T-helper 2 cell treated with Interferon-gamma antibody and Interleukin-4, amounts not matched to agents 100 ng/mL and 5 ng/mL, for 36 hours (primary cell): ENCODE results near the gene RMDN2. TPM values are rescaled to one million over a fixed set of nuclear protein-coding genes. Genes with fewer than 3 reads are reported as not detected.

Experiments
- intact Hi-C: fragments of 100-400 bp; cut with micrococcal nuclease; formaldehyde crosslinking; loops from one replicate; pipeline ENCODE4 v1.15.1; 2023
- total RNA-seq: library from RNA; stranded (reverse); gene quantifications from 2 replicates; pipeline ENCODE4 v1.2.3, GENCODE V29; 2022

Gene RMDN2
- total RNA-seq, 1 donor from 2014 or later = 1.1 TPM

DNA sequence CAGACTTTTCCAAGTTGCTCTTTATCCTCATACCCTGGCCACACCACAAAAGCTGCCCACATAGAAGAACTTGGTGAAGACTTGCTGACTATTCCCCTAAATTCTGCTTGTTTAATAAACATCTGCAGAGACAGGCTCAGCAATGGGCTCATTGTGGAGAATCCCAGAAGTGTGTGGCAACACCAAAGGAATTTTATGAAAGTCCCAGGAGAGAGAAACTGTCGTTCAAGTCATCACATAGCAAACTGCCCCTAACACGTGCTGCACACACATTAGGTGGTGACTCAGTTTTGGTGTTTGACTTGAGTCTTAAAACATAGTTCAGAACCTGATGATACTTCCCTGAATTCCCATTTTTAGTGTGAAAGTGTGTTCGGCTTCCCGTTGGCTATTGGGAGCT, 112.2 kb downstream of the RMDN2 start:
- intact Hi-C loops = no loop called here

DNA sequence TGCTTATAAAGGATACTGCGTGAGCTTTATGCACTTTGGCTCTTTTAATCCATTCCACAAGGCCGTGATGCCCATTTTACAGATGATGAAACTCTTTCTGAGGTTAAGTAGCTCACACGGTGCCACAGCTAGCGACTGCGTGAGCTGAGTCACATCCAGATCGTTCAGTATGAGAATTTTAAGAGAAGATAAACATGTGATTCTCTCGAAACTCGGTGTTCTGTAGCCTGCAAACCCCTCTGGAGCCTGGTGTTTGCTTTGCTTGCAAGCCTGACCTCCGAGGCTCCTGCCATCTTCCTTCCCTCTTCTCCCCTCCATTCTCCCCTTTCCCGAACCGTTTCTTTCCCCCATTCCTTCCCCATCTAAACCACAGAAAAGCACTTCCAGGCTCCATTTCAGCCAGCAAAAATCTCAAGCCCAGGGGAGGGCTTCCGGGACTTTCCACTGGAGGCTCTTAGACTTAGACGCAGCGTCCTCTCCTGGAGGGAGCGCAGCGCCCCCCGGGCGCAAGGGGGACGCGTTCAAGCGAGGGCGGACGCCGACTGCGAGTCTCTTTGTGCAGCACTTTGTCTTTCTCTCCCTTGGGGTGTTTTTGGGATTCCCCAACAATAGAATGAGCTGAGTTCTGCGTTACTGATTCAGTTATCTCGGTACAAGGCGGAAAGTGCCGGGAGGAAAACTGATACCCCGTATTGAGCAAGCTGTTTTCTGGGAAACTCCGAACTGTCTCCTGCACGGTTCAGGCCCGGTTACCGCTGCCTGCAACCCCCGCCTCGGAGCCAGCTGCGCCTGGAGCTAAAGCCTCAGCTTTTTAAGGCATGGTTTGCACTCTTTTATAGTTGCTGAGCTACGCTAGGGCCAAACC, 112.9 kb downstream of the RMDN2 start:
- intact Hi-C loops = no loop called here

GRCh38 chr2:38038682-38039081, 113.6 kb downstream of the RMDN2 start:
- intact Hi-C loops = no loop called here

GRCh38 chr2:38039121-38039910, 114.2 kb downstream of the RMDN2 start:
- intact Hi-C loops = no loop called here

- intact Hi-C loops = no loop called here
These were observed 120.7 kb downstream of the RMDN2 start for GRCh38 chr2:38045811-38046210.

- intact Hi-C loops = no loop called here
These were observed 131.1 kb downstream of the RMDN2 start for GRCh38 chr2:38056216-38056615.

DNA sequence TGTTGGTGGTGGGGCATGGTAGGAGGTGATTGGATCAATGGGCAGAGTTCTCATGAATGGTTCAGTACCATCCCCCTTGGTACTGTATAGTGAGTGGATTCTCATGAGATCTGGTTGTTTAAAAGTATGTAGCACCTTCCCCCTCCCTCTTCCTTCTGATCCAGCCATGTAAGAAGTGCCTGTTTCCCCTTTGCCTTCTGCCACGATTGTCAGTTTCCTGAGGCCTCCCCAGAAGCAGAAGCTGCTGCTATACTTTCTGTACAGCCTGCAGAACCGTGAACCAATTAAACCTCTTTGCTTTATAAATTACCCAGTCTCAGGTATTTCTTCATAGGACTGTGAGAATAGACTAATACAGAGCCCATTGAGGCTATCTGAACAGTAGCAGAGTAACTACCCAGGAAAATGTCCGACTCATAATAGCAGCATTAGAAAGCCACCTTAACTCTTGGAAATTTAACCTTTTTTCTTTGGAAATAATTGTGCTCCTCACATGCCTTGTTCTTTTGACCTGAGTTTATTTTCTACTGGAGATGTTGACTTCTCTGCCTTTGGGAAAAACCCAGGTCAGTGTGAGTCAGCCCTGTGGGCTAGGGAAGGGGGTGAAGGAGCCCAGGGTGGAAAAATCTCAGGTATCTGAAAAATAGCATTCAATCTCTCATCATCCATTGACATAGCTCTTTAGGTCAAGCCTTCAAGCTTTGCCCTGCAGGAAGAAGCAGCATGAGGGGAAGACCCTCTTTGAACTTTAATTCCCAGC, 132.7 kb downstream of the RMDN2 start:
- intact Hi-C loops = no loop called here

GRCh38 chr2:38060236-38061018, 135.3 kb downstream of the RMDN2 start:
- intact Hi-C loops = loop anchor here (5.0 kb wide), 1 partner anchor 908 kb away; no protein-coding TSS in a partner anchor

DNA sequence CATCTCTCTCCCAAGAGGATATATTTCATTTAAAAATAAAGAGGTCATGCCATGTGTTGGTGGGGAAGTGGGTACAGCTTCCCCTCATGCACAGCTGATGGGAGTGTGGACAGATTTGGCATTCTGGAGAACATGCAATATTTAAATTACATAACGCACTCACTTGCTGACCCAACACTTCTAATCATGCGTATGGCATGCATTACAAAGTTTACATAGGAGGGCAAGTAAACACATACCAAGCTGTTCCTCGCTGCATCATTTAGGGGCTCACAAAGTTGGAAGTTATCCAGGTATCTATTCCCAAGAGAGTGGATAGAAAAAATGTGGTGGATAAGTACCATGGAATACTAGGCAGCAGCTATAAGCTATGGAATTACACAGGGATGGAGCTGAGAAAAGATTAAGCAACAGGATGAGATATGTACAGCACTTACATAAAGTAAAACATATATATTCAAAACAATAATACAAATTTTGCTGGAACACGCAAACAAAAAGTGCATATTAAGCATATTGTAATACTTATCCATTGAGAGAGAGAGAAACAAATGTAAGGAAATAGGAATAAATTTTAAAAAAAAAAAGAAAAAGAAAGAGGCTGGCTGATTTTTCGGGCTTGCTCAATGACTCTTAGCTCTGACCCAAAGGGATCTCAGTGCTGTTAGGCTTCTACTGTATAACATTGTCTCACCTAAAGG, 139.9 kb downstream of the RMDN2 start:
- intact Hi-C loops = loop anchor here (5.0 kb wide), 1 partner anchor 913 kb away; no protein-coding TSS in a partner anchor

GRCh38 chr2:38065502-38066135, 140.5 kb downstream of the RMDN2 start:
- intact Hi-C loops = no loop called here

GRCh38 chr2:38066421-38067115, 141.5 kb downstream of the RMDN2 start:
- intact Hi-C loops = no loop called here

Other genes starting within 250 kb of the RMDN2 start
- 26.0 and 28.7 TPM in 2 replicates for gene CYP1B1, start 150.9 kb downstream of the RMDN2 start, total RNA-seq